IPS-20b (cell line): Measurements from ENCODE around the gene TPSG1.

Experiments
- H3K27ac ChIP-seq: one replicate; pipeline ENCODE4 v1.5.1; 2013; ENCODE audit warnings: low read length
- H3K27me3 ChIP-seq: 2 replicates; pipeline ENCODE4 v1.6.1; 2013; ENCODE audit warnings: mild to moderate bottlenecking, low read length, inconsistent platforms; ENCODE audit not compliant: insufficient read depth
- H3K36me3 ChIP-seq: 2 replicates; pipeline ENCODE4 v1.6.1; 2013; ENCODE audit warnings: low read depth, mild to moderate bottlenecking, inconsistent platforms, low read length, moderate library complexity; ENCODE audit not compliant: insufficient read depth
- H3K4me1 ChIP-seq: 2 replicates; pipeline ENCODE4 v1.6.1; 2013; ENCODE audit warnings: mild to moderate bottlenecking, control low read depth, inconsistent platforms, low read length, moderate library complexity; ENCODE audit not compliant: insufficient read depth
- H3K4me3 ChIP-seq: 2 replicates; pipeline ENCODE4 v1.5.1; 2013; ENCODE audit warnings: mild to moderate bottlenecking, low read length, inconsistent platforms
- H3K9ac ChIP-seq: 2 replicates; pipeline ENCODE4 v1.6.1; 2013; ENCODE audit warnings: low read depth, mild to moderate bottlenecking, inconsistent platforms, low read length, moderate library complexity
- H3K9me3 ChIP-seq: 2 replicates; pipeline ENCODE4 v1.6.1; 2013; ENCODE audit warnings: mild to moderate bottlenecking, low read depth, low read length, inconsistent platforms; ENCODE audit not compliant: insufficient read depth

The TPSG1 gene

GRCh38 chr16:1173788-1174451 is 51.1 kb downstream of the TPSG1 start:
- Histone ChIP-seq H3K27me3 (no peaks in the 10 kb centered on the region), H3K4me3 (no peak overlapping the region), H3K36me3 (no peaks in the 10 kb centered on the region)

GRCh38 chr16:1172651-1173050 is 52.4 kb downstream of the TPSG1 start:
- no peaks in the 10 kb centered on the region for H3K27me3 ChIP-seq
- H3K4me3 ChIP-seq = no peak overlapping the region
- H3K9ac ChIP-seq = no peak overlapping the region
- no peaks in the 10 kb centered on the region for H3K36me3 ChIP-seq
- no peaks in the 10 kb centered on the region for H3K9me3 ChIP-seq
- H3K4me1 ChIP-seq = no peaks in the 10 kb centered on the region
- H3K27ac ChIP-seq = no peak overlapping the region

More at GRCh38 chr16:1173788-1174451, 51.1 kb downstream of the TPSG1 start:
- no peaks in the 10 kb centered on the region for H3K9me3 ChIP-seq
- no peak overlapping the region for H3K27ac ChIP-seq
- H3K4me1 ChIP-seq = no peaks in the 10 kb centered on the region
- H3K9ac ChIP-seq = no peak overlapping the region

- Histone ChIP-seq H3K9ac (no peak overlapping the region), H3K27ac (no peak overlapping the region), H3K9me3 (no peaks in the 10 kb centered on the region), H3K4me1 (no peaks in the 10 kb centered on the region), H3K4me3 (no peak overlapping the region), H3K27me3 (no peaks in the 10 kb centered on the region), H3K36me3 (no peaks in the 10 kb centered on the region)
These were observed 53.1 kb downstream of the TPSG1 start for GRCh38 chr16:1171854-1172428.
